Epithelial cell of prostate (primary cell): ENCODE data around the gene ASRGL1.

Experiments
- DNase-seq: peaks from one replicate; pipeline ENCODE4 v3.0.0-alpha.2; 2011; ENCODE audit warnings: low read depth, low spot score
- H3K27ac ChIP-seq: fragments of 450-650 bp; 2 replicates; pipeline ENCODE4 v1.5.1; 2017; ENCODE audit warnings: mild to moderate bottlenecking

Gene ASRGL1

GRCh38 chr11:62409831-62410230 is 72.6 kb downstream of the ASRGL1 start:
- DNase-seq = no peak
- no peak overlapping the region for H3K27ac ChIP-seq

- DNase-seq = no peak
- no peak overlapping the region for H3K27ac ChIP-seq
These were observed 73.7 kb downstream of the ASRGL1 start for GRCh38 chr11:62410972-62411371.

DNA sequence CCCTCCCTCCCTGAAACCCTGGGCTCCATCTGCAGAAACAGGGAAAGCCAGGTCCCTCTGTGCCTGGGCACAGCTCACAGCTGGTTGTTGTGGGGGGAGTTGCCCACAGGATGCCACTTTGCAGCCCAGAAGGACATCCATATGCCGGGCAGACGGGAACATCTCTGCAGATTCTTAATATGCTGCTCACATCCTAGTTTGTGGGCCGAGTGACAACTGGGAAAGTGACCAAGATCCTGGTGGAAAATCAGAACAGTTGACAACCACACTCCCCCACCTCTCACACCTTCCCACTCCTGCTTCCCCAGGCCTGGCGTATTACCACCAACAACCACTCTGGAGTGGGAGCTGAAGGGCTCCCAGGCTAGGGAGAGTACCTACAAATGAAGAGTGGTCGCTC is 74.3 kb downstream of the ASRGL1 start:
- no peak for DNase-seq
- no peak overlapping the region for H3K27ac ChIP-seq

DNA sequence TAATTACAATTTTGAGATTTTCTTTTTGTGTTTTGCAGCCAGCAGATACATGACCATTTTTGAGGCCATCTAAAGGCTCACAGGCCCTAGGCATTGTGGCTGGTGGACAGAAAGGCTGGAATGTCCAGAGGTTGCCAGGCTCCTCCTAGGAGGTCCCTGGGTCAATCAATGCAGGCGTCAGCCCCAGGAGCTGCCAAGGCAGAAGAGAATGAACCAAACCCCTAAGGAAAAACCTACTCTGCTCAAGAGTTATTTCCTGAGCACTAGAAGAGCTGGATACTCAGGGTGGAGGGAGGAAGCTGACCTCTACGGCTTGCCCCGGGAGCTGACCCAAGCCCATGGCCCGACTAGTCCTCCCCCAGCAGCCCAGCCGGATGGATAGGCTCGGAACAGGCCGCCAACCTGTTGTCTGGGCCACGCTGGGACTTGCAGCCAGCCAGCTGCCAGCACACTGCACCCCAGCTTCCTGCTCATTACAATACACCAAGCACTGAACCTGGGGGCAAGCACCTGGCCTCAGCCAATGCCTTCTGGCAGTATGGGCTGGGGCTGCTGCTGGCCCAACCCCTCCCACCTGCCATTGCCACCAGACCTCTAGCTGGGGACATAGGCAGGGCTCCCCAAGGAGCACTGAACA is 75.9 kb downstream of the ASRGL1 start:
- no peak for DNase-seq
- H3K27ac ChIP-seq = no peak overlapping the region

DNA sequence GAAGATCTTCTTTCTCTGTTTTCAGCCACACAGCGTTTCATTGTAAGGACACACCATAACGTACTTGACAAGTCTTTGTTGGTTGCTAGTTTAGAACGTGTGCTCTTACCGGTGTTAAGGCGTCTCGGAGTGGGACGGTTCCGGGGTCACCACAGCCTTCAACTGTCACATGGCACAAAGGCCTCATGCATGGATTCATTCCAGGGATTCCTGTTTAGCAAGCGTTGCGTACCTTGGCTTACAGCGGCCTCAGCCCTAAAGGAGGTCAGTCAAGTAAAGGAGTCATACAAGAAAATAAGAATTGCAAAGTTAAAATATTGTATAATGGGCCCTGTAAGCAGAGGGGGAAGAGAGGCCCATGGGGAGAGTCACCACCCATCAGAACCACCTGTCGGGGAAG is 79.3 kb downstream of the ASRGL1 start:
- H3K27ac ChIP-seq = no peak overlapping the region
- DNase-seq = no peak

GRCh38 chr11:62418136-62418535 is 80.9 kb downstream of the ASRGL1 start:
- no peak for DNase-seq
- H3K27ac ChIP-seq = no peak overlapping the region

DNA sequence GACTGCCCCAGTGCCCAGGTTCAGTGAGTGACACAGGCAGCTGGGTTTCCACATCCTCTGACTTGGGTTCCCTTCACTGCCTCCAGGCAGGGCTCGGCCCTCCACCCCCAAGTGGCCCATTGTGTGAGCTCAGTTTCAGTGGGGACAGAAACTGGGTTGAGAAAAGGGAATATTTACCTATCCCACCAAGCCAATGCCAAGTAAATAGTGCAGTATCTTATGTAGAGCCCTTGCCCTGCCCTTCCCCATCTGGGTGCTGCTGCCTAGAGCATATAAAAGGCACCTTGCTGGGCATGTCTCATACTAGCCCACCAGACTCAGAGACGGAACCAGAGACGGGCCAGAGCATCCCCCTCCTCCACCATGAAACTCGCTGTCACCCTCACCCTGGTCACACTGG is 81.5 kb downstream of the ASRGL1 start, which contains the start of gene SCGB1A1:
Gene SCGB1A1 (plus strand): TSS at position 301 of the 400 bp plus-strand sequence. CDS start 63 bp downstream, at position 364.
- no peak for DNase-seq
- H3K27ac ChIP-seq = no peak within 1 kb of the TSS

DNA sequence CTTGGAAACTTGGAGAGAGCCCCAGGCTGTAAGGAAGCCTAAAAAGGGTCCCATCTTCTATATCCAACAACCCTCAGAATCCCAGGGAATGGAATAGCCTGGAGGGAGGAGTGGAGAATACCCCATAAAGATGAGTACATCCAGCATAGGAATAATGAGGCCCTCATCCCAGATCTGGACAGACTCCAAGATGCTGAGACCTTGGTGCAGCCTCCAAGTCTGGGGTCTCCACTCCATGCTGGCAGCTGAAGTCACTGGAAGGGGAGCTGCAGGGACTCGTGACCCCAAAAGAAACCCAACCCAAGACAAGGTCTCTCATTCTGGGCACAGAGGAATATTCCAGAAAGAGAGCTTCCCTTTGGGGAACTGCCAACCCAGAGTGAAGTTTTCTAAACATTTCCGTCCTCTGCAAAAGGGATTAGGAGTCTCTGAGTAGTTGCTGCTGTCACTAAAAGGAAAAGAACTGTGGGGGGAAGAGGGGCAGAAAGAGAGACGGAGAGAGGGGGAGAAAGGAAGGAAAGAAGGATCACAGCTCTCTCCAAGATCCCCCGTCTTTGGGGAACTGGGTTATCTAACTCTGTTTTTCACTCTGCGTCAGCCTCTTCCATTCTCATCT is 82.2 kb downstream of the ASRGL1 start:
- H3K27ac ChIP-seq = no peak overlapping the region
- DNase-seq = no peak

- no peak for DNase-seq
- no peak overlapping the region for H3K27ac ChIP-seq
These were observed 82.7 kb downstream of the ASRGL1 start for GRCh38 chr11:62419943-62420342.

DNA sequence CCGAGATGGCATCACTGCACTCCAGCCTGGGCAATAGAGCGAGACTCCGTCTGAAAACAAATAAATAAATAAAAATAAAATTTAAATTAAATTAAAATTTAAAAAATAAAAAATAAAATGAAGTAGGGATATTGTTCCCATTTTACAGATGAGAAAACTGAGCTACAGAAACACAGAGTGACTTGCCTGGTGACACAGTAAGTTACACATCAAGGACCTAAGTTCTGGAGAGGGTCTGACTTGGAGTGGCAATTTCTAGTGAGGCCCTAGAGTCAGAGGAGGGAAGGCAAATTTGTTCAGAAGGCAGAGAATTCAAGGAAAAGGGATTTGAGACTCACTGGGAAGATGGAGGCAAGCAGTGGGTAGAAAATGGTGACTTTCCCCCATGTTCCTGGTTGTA is 83.6 kb downstream of the ASRGL1 start:
- H3K27ac ChIP-seq = no peak overlapping the region
- DNase-seq = no peak

DNA sequence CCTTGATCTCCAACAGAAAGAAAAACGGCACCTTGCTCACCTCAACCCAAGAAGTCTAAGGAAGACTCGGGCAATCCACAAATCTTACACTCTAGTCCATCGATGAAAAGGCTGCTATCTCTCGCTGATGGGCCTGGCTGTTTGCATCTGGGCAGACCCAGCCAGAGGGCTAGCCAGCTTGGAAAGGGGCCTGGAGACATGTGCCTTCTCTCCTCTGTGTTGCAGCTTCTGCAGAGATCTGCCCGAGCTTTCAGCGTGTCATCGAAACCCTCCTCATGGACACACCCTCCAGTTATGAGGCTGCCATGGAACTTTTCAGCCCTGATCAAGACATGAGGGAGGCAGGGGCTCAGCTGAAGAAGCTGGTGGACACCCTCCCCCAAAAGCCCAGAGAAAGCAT is 84.7 kb downstream of the ASRGL1 start:
- H3K27ac ChIP-seq = no peak overlapping the region
- DNase-seq = no peak

- no peak overlapping the region for H3K27ac ChIP-seq
These were observed 85.8 kb downstream of the ASRGL1 start for GRCh38 chr11:62423012-62423411.

DNA sequence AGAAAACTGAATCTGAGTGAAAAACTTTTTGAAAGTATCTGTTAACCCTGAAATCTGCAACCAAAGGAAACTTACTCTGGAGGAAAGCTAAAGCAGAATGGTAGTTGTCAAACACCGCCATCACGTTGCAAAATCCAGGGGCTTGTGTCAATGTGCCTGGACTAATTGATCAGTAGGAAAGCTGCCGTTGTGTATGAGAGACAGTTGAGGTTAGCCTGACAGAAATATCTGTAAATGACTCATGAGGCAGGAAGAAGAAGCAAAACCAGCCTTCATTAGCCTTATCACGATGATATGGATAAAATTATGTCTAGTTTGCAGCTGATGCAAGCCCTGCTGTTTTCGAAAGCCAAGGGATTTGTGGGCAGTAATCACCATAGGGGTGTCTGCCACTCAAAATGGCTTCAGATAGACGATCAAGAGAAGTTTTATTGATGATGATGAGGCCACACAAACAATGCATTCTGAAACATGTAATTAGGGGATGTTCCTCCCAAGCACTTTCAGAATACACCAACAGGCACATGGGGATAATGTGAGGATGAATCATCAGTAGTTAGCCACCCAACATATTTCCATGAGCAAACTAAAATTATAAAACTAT is 90.5 kb downstream of the ASRGL1 start:
- DNase-seq = no peak
- no peak overlapping the region for H3K27ac ChIP-seq

More at GRCh38 chr11:62423012-62423411, 85.8 kb downstream of the ASRGL1 start:
- no peak for DNase-seq

- no peak overlapping the region for H3K27ac ChIP-seq
- no peak for DNase-seq
These were observed 91.8 kb downstream of the ASRGL1 start for GRCh38 chr11:62428871-62429560.

- no peak for DNase-seq
- no peak overlapping the region for H3K27ac ChIP-seq
These were observed 93.2 kb downstream of the ASRGL1 start for GRCh38 chr11:62430425-62430824.

GRCh38 chr11:62431171-62431901 is 94.1 kb downstream of the ASRGL1 start:
- no peak for DNase-seq
- no peak overlapping the region for H3K27ac ChIP-seq

DNA sequence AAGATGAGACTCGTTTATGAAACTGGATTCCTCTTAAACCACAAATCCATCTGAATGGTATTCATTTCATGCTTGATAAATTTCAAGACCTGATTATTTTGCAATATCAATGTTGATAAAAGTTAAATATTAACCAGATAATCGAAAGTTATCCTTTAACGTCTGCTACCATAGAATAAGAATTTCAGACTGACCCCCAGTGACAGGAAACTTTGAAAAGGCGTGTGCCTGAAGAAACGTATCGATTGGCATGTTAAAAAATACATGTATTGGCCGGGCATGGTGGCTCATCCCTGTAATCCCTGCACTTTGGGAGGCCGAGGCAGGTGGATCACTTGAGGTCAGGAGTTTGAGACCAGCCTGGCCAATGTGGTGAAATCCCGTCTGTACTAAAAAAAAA is 95.4 kb downstream of the ASRGL1 start:
- no peak for DNase-seq
- no peak overlapping the region for H3K27ac ChIP-seq

DNA sequence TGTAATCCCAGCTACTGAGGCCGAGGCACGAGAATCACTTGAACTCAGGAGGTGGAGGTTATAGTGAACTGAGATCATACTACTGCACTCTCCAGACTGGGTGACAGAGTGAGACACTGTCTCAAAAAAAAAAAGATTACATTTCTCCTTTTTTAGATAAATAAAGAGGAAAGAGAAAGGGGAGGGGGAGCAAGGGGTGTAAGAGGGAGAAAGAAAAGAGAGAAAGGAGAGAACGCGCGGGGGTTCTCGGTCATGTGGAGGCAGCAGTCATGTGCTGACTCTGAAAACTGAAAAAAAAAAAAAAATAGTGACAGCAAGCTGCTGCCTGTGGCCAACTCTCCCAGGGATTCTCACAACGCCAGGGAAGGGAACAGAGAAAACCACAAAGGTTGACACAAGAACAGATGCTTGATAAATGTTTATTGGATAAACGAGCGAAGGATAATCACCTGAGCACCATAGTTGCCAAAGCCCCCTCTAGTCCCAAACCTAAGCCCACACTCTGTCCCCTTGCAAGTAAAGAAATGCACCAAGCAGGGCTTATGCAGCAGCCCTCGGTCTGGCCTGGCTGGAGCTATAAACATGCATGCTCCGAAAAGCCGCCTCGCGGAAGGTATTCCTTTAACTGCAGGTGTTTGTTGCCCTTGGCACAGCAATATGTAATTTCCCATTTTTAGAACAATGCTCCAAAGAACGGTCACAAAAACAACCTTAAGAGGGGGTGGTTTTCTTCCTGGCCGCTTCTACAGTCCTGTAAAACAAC is 96.1 kb downstream of the ASRGL1 start:
- no peak for DNase-seq
- no peak overlapping the region for H3K27ac ChIP-seq

GRCh38 chr11:62433904-62434276 is 96.6 kb downstream of the ASRGL1 start:
- no peak overlapping the region for H3K27ac ChIP-seq
- no peak for DNase-seq
